Gastroesophageal sphincter (tissue), 4 donors: ENCODE results near the gene WBP2. TPM values are rescaled to one million over a fixed set of nuclear protein-coding genes. Genes with fewer than 3 reads are reported as not detected.
A peak's percentile ranks its signal among the peaks of the same experiment; 100 is the strongest.

Source experiments
- ATAC-seq: fragments of 150-250 bp; one replicate; pipeline ENCODE4 v1.9.1; 2016; ENCODE audit warnings: mild to moderate bottlenecking, moderate library complexity
- H3K27ac ChIP-seq, 4 donors: fragments of 200-600 bp; sonication (generic) in 3 of 4; 1 replicate in 3 of 4; 2 replicates in 1 of 4; pipeline ENCODE4 v1.5.1; 2016 to 2019
- H3K27me3 ChIP-seq: fragments of 200-600 bp; sonication (generic); one replicate; pipeline ENCODE4 v1.5.1; 2019
- H3K36me3 ChIP-seq, 2 donors: fragments of 200-600 bp; sonication (generic); one replicate each; pipeline ENCODE4 v1.5.1; 2019; ENCODE audit warnings: control low read depth in 1 of 2
- H3K4me1 ChIP-seq, 3 donors: fragments of 200-600 bp; sonication (generic); 1 replicate in 2 of 3; 2 replicates in 1 of 3; pipeline ENCODE4 v1.5.1; 2016 to 2019; ENCODE audit warnings: control low read depth in 2 of 3
- H3K4me3 ChIP-seq, 2 donors: fragments of 200-600 bp; sonication (generic); one replicate each; pipeline ENCODE4 v1.5.1; 2019; ENCODE audit warnings: mild to moderate bottlenecking in 1 of 2, moderate library complexity in 1 of 2
- H3K9me3 ChIP-seq, 3 donors: fragments of 200-600 bp; sonication (generic); one replicate each; pipeline ENCODE4 v1.5.1; 2017 to 2019; ENCODE audit warnings: control low read depth in 2 of 3
- CTCF ChIP-seq, 4 experiments: fragments of 200-600 bp in 2 of 4; fragments of 450-650 bp in 2 of 4; sonication (generic) in 1 of 4; IDR thresholded peaks; one replicate each; pipeline ENCODE4 v1.5.1; 2017 to 2019; ENCODE audit warnings: antibody characterized with exemption in 4 of 4, mild to moderate bottlenecking in 2 of 4, moderate library complexity in 2 of 4
- EP300 ChIP-seq: sonication (generic); formaldehyde crosslinking; IDR thresholded peaks from one replicate; pipeline ENCODE4 v1.6.1; 2017; ENCODE audit warnings: antibody characterized with exemption, mild to moderate bottlenecking
- POLR2A ChIP-seq, 2 donors: fragments of 450-650 bp; IDR thresholded peaks; one replicate each; pipeline ENCODE4 v1.6.1; 2017; ENCODE audit warnings: antibody characterized with exemption in 2 of 2, mild to moderate bottlenecking in 2 of 2, moderate library complexity in 1 of 2
- POLR2AphosphoS5 ChIP-seq: sonication (generic); formaldehyde crosslinking; IDR thresholded peaks from one replicate; pipeline ENCODE4 v1.6.1; 2017; ENCODE audit warnings: antibody characterized with exemption
- WGBS, 2 donors: methylation state at CpG; one replicate each; pipeline ENCODE4 v1.1.5; 2018; ENCODE audit warnings: low coverage in 1 of 2; 5-methylcytosine and 5-hydroxymethylcytosine counted together
- total RNA-seq, 4 donors: library from RNA; depleted of rRNA; stranded (reverse); fragments of >200 nt; gene quantifications; one replicate each; pipeline ENCODE4 v1.1.0, GENCODE V29; 2016

The WBP2 gene
- total RNA-seq, 4 donors from 2014 or later = 50.0 to 83.9 (median 57.6) TPM

GRCh38 chr17:75825149-75825552 lies 30.0 kb downstream of the WBP2 start:
- no CpG with 5 or more reads among the region's 13 CpGs for WGBS, 2 donors
- peak overlapping the region in 3 of 4 donors; percentile 51 to 78 (median 67) for H3K27ac ChIP-seq
- H3K4me1 ChIP-seq = peaks cover 0 to 53% (median 15%) of the 10 kb centered on the region in 3 donors
- H3K4me3 ChIP-seq = no peak overlapping the region
- no peaks in the 10 kb centered on the region for H3K9me3 ChIP-seq
- no peak for ATAC-seq
- TF ChIP-seq POLR2A (IDR thresholded peaks at IDR 0.05) (no peak), EP300 (no peak), POLR2AphosphoS5 (no peak), CTCF (IDR thresholded peaks at IDR 0.05) (no peak)
- H3K27me3 ChIP-seq = no peaks in the 10 kb centered on the region
- peaks cover 0 to 72% of the 10 kb centered on the region in 2 donors for H3K36me3 ChIP-seq

DNA sequence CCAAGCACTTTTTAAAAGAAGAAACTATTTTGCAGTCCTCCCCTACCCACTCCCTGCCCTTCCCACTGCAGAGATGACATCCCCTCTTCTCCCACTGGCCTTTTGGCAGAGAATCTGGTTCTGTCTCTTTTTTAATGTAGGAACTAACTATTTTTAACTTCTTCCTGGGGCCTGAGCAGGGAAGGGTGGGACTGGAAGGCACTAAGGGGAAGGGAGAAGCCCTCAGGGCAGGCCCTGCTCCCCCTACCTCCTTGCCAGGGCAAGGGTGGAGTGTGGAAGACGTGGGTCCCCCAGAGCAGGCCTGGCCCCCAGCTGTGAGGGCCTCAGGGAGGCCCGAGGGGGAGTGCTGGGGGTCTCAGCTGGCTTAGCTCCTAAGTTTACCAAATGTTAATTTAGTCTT lies 30.5 kb downstream of the WBP2 start:
- no CpG with 5 or more reads among the region's 2 CpGs for WGBS, 2 donors
- H3K27ac ChIP-seq = peak overlapping the region in 3 of 4 donors; percentile 51 to 78 (median 67)
- no peak for ATAC-seq

DNA sequence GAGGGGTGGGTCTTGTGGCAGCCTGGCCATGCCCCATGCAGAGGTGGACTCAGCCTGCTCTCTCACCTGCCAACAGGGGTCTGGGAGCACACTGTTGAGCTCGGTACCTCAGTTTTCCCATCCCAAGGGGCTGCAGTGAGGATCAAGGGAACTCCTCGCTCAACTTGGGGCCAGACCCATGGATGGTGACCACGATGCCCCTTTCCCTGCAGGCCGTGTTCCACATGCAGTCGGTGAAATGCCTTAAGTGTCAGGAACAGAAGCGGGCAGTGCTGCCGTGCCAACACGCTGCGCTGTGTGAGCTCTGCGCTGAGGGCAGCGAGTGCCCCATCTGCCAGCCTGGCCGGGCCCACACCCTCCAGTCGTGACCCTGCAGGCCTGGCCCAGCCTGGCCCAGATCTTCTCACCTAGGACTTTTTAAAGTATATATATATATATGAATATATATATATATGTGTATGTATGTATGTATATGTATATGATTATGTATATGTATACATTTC lies 31.0 kb downstream of the WBP2 start:
- no peaks in the 10 kb centered on the region for H3K9me3 ChIP-seq
- peak overlapping the region in 1 of 4 donors; percentile 52 for H3K27ac ChIP-seq
- H3K4me3 ChIP-seq = no peak overlapping the region
- no peaks in the 10 kb centered on the region for H3K27me3 ChIP-seq
- TF ChIP-seq EP300 (no peak), POLR2A (IDR thresholded peaks at IDR 0.05) (no peak), POLR2AphosphoS5 (no peak), CTCF (IDR thresholded peaks at IDR 0.05) (no peak)
- peaks cover 0 to 75% of the 10 kb centered on the region in 2 donors for H3K36me3 ChIP-seq
- peaks cover 0 to 51% (median 15%) of the 10 kb centered on the region in 3 donors for H3K4me1 ChIP-seq
- no peak for ATAC-seq
- WGBS, 2 donors = 87% methylated on average over 9 of the region's 13 CpGs; no CpG with 5 or more reads in 1 of the 2 donors

More for the DNA sequence above, 30.5 kb downstream of the WBP2 start:
- Histone ChIP-seq H3K4me1 (peaks cover 0 to 53% (median 15%) of the 10 kb centered on the region in 3 donors), H3K27me3 (no peaks in the 10 kb centered on the region), H3K36me3 (peaks cover 0 to 72% of the 10 kb centered on the region in 2 donors), H3K4me3 (no peak overlapping the region), H3K9me3 (no peaks in the 10 kb centered on the region)
- TF ChIP-seq POLR2A (IDR thresholded peaks at IDR 0.05) = no peak
- no peak for TF ChIP-seq POLR2AphosphoS5
- no peak for TF ChIP-seq CTCF (IDR thresholded peaks at IDR 0.05)
- no peak for TF ChIP-seq EP300

GRCh38 chr17:75823257-75824041 lies 31.7 kb downstream of the WBP2 start:
- H3K36me3 ChIP-seq = peaks cover 0 to 81% of the 10 kb centered on the region in 2 donors
- no peaks in the 10 kb centered on the region for H3K27me3 ChIP-seq
- peaks cover 0 to 46% (median 15%) of the 10 kb centered on the region in 3 donors for H3K4me1 ChIP-seq
- WGBS, 2 donors = 100% methylated on average over 1 of the region's 28 CpGs; no CpG with 5 or more reads in 1 of the 2 donors
- H3K27ac ChIP-seq = peak overlapping the region in 1 of 4 donors; percentile 52
- no peak for TF ChIP-seq CTCF (IDR thresholded peaks at IDR 0.05)
- no peaks in the 10 kb centered on the region for H3K9me3 ChIP-seq
- H3K4me3 ChIP-seq = no peak overlapping the region
- ATAC-seq = no peak

DNA sequence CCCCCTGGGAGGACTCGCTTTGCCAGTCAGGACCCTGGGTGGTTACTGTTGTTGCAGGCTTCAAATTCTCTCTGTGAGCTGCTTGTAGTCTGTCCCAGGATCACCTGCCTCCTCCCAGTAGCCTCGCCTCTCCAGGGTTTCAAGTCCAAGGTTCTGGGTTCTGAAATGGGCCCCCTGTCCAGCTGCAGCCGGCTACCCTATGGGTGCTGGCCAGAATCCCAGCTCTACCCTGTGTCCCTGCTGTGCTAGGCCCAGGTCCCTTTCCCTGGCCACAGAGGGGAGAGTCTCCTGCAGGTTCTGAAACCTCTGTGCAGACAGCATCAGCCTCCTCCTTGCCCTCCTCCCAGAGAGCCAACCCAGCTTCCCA lies 32.4 kb downstream of the WBP2 start:
- H3K36me3 ChIP-seq = peaks cover 0 to 88% of the 10 kb centered on the region in 2 donors
- ATAC-seq = no peak
- WGBS, 2 donors = 80% methylated on average over 2 of the region's 3 CpGs; no CpG with 5 or more reads in 1 of the 2 donors

More for the DNA sequence above, 32.4 kb downstream of the WBP2 start:
- no peak for TF ChIP-seq CTCF (IDR thresholded peaks at IDR 0.05)
- Histone ChIP-seq H3K4me1 (peaks cover 0 to 39% (median 11%) of the 10 kb centered on the region in 3 donors), H3K27me3 (no peaks in the 10 kb centered on the region), H3K9me3 (no peaks in the 10 kb centered on the region), H3K27ac (peak overlapping the region in 1 of 4 donors; percentile 52), H3K4me3 (no peak overlapping the region)
